ENCODE results near the gene TEDC1.

The TEDC1 gene

DNA sequence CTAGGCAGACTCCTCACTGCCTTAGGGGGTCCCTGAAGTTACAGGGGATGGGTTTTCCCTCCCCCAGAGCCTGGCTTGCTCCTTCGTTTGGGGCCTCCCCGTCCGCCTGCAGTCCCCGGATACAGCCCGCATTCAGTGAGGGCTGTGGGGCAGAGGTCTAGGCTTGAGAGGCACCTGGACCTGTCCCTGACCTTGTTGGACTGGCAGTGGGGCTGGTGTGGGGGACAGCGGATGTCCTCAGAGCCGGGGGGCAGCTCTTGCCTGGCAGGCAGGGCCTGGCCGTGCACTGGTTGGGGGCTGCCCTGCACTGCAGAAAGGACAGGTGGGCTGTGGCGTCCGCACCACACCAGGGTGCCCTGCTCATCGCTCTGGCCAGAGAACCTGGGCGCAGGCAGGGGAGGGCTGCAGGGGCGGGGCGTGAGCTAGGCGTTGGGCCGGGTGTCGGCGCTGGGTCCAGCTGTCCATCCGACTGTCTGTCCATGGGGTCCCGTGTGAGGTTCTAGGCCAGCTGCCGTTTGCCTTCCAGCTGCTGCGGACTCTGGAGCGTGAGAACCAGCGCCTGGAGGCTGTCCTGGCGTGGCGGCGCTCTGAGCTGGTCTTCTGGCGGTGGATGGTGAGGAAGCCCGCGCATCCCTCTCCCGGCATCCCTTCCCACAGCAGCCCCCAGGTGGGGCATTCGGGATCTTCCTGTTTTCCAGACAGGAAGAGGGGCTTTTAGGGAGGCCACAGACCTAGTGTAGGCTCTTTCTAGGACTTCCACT, 6.0 kb downstream of the TEDC1 start:
- DNase-seq (ENCODE audit: low read depth in 3 of 3), result no peak

DNA sequence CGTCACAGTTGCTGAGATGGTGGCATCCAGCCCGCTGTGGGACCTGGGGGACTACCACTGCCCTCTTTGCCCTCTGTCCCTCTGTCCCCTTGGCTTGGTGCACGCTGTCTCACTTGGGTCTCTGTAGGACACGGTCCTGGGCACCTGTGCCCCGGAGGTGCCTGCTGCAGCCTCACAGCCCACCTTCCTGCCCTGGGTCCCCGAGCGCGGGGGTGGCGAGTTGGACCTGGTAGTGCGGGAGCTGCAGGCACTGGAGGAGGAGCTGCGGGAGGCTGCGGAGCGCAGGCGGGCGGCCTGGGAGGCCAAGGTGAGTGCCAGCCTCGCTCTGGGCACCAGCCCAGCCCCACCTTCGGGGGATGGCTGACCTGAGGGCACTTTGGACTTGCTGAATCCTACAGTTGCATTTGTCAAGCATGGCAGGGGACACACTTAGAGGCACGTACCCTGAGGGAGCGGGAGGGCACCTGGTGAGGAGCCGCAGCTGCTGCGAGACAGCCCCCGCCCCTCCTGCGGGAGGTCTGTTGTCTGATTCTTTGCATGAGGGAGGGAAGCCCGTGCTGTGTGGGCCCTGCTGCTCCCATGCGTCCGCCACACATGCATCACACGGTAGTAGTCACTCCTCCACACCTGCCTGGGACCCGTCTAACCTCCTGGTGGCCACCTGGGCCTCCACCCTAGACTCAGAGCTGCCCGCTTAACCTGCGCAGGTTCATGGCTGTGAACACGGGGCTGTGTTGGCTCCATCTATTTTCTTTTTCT, 6.8 kb downstream of the TEDC1 start:
- no peak for DNase-seq (ENCODE audit: low read depth in 3 of 3)

DNA sequence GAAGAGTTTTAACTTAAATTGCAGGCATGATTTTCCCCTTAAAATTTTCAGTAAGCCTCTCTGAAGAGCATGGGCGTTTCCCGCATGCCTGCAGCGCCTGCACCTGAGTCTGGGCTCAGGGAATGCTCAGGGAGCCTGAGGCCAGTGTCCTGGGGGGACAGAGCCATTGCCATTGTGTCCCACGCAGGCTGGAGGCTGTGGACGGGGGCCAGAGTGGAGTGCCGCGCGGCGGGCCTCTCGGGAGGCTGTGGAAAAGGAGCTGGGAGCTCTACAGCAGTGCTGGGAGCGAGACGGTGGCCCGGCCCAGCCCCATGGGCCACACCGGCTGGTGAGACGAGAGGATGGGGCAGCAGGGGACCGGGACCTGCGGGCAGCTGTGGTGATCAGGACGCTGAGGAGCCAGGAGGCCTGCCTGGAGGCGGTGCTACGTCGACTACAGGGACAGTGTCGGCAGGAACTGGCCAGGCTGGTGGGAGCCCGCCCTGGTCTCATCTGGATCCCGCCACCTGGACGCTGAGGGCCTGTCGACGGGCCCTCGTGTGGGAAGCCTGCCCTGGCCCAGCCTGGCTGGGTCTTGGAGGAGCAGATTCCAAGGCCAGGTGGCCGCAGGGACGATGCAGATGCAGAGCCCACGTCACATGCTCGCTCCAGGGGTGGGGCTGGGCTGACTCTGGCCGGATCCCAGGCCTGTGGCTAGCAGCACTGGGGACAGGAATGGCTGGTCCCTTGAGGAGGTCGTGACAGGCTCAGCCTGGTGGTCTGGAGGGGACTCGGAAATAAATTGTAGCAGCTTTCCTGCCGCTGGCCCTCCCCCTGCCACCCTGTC, 7.6 kb downstream of the TEDC1 start:
- no peak for DNase-seq (ENCODE audit: low read depth in 3 of 3)

DNA sequence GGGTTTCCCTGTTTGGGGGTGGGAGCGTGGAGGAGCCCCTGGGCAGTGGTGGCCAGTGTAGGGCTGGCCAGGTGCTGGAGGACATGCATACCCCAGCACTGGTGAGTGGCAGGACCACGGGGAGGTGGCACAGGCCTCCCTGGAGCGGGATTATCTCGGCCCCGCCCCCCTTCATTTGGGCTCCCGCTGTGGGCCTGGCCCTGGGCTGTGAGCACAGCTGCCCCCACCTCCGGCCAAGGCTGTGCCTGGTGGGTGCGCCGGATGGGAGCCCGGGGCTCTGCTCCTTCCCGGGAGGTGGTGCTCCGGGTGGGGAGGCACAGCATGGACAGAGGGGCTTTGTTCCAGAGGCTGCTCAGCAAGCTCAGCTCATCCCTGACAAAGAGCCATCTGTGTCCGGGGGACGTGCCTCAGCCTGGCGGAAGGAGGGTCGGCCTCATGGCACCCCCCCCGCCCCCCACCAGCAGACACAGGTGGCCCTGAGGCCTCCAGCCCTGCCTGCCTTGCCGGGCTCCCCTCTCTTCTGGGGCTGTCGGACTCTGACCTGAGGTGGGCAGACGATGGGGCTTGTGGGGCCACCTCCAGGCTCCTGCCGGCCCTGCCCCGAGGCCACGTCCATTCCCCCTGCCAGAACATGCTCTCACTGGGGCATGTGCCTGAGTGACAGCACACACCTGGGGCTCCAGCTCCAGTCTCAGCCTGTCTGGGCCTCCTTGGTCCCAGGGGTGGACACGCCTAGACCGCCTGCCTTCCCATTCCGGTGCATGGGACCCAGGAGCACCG, 8.4 kb downstream of the TEDC1 start:
- no peak for DNase-seq (ENCODE audit: low read depth in 3 of 3)

DNA sequence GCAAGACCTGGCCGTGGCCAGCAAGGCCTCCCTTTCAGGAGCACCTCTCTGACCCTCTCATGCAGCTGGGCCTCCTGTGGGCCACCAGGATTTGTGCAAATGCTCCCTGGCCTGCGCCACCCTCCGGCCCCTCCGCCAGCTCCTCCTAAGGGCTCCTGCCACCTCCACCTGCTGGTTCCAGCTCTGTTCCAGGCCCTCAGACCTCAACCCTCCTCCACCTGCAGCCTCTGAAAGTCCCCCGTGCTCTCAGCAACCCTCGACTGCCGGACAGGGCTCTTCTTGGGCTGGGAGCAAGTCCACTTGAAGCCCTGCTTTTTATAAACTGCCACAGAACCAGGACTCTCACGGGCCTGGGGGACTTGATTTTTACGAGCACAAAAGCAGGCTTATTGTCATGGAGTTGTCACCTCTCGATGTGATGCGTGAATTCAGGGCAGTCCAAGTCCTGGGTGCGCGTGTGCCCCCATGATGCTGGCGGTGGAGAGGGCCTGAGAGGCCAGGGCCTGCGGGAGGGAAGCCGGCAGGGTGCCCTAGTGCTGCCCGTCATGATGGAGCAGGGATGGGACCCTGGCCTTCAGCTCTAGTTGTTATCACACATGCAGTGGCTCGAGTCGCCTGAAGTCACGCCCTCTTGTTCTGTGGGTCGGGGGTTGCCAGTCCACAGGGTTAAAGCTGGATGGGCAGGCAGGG, 9.1 kb downstream of the TEDC1 start:
- no peak for DNase-seq (ENCODE audit: low read depth in 3 of 3)

DNA sequence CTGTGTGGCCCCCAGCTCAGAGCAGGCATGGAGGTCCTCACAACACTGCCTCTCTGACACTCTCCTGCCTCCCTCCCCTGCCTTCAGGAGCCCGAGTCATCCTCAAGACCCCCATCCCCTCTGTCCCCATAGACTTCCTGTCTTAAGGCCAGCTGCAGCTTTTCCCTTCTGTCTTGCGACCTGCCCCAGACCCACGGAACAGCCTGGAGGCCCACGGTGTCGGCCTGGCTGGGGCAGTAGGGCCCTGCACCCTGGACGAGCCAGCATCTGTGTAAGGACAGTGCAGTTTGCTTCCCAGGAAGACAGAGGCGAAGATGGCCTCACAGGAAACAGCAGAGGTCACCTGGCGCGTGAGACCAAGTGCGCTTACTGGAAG, 9.7 kb downstream of the TEDC1 start:
- DNase-seq (ENCODE audit: low read depth in 3 of 3), result no peak

DNA sequence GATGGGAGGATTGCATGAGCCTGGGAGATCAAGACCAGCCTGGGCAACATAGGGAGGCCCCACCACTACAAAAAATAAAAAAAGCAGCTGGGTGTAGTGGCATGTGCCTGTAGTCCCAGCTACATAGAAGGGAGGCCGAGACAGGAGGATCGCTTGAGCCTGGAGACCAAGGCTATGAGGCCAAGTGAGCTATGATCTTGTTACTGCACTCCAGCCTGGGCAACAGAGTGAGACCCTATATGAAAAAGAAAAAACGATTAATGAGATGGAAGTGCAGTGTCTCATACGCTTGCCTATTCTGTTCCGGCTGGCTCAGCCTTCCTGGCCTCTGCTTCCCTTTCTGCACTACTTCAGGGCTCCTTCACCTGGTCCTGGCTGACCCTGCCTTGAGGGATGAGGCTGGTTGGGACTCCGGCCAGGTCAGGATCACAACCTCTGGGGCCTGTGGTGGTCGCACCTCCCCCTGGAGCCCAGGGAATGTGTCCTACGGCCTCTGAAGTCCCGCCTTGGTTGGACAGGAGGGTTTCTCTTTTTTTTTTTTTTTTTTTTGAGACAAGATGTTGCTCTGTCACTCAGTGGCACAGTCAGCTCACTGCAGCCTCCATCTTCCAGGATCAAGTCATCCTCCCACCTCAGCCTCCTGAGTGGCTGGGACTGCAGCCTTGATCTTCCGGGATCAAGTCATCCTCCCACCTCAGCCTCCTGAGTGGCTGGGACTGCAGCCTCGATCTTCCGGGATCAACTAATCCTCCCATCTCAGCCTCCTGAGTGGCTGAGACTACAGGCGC, 10.7 kb downstream of the TEDC1 start:
- no peak for DNase-seq (ENCODE audit: low read depth in 3 of 3)

DNA sequence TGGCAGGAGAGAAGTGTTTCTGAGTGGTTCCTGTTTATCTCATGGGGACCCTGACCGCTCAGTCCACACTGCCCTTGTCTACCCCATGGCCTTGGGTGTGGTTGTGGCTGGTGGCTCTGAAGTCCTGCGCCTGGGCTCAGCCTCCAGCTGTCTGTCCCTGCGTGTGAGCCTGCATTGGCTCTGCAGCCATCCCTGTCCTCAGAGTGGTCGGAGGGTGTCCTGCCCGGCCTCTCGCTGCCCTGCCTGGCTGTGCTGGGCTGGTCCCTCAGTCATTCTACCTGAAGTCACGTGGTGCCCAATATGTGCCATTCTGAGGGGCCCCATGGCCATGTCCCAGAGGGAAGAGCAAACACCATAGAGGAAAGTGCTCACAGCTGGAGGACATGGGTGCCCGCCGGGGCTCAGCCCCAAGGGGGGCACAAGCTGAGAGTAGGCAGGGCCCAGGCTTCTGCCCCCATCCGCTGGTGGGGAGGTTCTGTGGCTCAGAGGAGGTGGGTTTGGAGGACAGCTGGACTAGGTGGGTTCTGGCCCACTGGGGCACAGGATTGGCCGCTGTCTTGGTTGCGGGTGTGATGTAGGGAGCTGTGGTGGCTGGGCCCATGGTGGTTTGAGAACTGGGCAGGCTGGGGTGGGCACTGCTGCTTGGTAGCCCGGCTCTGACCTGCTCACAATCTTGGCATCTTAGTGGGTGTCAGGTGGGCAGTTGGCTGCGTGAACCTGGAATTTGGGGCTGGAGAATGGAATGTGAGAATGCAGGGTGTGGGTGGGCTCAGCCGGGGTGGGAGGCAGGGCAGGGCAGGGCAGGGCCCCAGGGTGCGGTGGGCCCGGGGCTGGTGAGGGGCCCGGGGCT, 11.6 kb downstream of the TEDC1 start:
- no peak for DNase-seq (ENCODE audit: low read depth in 3 of 3)

DNA sequence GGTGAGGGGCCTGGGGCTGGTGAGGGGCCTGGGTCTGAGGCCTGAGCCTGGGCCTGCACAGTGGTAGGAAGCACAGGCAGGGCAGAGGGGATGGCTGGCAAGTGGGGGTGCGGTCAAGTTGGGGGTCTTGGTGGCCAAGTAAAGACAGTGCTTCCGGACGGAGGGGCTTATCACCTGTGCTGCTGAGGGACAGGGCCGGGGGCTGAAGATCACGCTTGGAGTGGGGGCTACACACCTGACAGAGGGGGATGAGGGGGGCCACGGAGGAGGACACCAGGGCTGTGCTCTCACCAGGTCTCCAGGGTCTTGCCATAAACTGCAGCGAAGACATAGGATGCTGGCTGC, 12.2 kb downstream of the TEDC1 start:
- no peak for DNase-seq (ENCODE audit: low read depth in 3 of 3)

DNA sequence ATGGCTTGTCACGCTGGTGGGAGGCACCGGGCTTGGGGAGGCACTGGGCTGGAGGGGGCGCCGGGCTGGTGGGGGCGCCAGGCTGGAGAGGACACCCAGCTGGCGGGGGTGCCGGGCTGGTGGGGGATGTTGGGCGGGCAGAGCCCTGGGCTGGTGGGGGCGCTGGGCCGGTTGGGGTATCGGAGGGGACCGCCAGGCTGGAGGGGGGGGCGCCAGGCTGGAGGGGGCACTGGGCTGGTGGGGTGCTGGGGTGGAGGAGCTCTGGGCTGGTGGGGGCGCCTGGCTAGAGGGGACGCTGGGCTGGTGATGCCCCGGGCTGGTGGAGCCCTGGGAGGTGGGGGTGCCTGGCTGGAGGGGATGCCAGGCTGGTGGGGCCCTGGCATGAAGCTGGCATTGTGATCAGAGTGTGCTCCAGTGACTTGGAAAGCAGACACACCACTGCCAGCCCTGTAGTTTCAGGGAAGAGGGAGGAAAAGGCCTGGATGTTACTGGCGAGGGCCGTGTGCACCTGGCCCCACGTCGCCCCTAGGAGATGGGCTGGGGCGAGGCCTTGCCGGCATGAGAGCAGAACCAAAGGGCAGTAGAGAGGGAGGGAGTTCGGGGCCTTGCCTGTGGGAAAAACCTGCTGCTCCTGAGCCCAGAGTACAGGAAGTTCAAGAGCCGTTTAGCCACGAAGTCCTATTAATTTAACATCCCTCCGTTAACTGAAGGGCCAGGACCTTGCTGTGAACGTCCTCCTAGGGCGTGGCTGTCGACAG, 13.1 kb downstream of the TEDC1 start:
- no peak for DNase-seq (ENCODE audit: low read depth in 3 of 3)

DNA sequence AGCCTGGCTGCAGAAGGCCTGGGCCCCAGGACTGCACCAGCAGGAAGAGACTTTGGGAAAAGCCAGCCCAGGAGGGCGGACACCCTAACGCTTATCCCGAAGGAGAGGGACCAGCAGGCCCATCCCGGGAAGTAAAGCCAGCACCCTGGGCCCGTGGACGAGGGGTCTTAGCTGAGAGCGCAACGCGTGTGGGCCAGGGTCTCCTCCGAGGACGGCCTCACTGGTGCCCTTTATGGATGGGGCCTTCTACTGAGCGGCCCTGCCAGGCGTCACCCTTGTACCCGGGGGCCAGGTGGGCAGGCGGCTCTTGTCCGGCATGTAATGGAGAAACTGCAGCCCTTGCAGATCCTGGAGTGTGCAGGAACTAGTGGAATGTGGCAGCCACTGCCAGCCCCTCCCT, 14.1 kb downstream of the TEDC1 start:
- no peak for DNase-seq (ENCODE audit: low read depth in 3 of 3)

DNA sequence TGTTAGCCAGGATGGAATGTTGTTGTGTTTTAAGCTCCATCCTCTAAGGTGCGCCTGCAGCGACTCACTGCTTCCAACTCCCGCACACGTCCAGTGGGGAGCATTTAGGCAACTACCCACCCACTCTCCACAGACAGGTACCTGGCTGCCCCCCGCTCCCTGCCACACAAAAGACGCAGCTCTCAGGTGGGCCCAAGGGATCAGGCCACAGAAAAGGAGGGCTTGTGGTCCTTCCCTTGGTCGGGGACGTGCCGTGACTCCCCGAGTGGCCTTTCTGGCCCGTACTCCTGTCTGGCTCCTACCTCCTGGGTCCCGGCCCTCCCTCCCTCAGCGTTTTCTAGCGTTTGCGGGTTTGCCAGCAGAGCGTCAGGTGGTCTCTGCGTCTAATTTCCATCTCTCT, 16.2 kb downstream of the TEDC1 start:
- DNase-seq (ENCODE audit: low read depth in 3 of 3), result no peak

DNA sequence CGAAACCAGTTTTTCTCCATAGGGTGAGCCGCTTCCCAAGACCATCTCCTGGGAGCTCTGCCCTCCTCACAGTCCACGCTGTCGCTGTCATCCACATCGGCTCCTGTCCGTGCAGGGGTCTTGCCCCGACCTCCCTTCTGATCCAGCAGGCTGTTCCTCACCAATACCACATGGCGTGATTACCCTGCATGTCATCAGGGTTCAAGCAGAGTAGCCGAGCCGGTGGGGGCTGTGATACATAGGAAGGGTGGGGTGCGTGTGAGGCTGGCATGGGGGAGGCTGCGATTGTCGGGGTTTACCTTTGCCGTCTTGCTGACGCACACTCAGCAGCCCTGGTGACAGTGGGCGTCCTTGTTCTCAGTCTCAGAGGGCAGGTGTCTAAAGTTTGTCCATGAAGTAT, 17.0 kb downstream of the TEDC1 start:
- DNase-seq (ENCODE audit: low read depth in 3 of 3), result no peak

DNA sequence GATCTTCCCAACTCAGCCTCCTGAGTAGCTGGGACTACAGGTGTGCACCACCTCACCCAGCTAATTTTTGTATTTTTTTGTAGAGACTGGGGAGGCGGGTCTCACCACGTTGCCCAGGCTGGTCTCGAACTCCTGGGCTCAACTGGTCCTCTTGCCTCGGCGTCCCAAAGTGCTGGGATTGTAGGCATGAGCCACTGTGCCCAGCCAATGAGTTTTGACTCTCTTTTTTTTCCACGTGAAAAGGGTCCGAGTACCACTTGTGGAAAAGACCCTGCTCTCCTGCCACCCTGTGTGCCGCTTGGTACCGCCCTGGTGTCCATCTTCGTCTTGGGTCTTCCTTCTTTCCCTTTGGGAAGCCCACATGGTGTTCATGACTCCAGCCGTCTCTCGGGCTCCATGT, 17.6 kb downstream of the TEDC1 start:
- DNase-seq (ENCODE audit: low read depth in 3 of 3), result no peak

DNA sequence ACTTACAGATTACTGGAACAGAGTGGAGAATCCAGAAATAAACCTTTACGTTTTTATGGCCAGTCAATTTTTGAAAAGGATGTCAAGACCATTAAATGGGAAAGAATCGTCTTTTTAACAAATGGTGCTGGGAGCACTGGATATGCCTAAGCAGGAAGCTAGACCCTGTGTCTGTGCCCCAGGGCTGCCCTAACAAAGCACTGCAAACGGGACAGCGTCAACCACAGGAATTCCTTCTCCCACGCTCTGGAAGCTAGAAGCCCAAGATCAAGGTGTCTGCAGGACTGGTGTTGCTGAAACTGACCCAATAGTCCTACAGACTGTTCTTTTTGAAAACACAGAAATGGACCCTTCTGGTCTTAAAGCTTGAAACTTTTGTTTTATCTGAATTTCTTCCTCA, 26.1 kb downstream of the TEDC1 start:
- no peak for DNase-seq (ENCODE audit: low read depth in 3 of 3)

DNA sequence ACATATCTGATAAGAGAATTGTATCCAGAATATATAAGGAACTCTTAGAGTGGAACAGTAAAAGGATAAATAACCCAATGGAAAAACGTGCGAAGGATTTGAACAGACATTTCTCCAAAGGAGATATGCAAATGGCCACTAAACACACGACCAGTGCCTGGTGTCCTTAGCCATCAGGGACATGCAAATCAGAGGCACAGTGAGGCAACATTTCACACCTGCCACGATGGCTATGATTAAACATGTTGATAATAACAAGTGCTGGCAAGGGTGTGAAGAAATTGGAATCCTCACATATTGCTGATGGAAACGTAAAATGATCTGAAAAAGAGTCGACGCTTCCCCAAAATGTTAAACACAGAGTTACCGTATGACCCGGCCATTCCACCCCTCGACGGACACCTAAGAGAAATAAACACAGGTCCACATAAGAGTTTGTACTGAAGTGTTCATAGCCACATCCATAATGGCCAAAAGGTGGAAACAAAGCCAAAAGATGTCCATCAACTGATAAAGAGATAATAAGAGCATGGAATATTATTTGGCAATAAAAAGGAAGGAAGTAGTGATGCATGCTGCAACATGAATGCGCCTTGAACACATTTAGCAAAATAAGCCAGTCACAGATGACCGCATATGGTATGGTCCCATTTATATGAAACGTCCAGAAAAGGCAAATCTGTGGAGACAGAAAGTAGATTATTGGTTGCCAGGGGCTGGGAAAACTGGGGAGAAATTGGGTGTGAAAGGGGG, 29.1 kb downstream of the TEDC1 start:
- no peak for DNase-seq (ENCODE audit: low read depth in 3 of 3)

DNA sequence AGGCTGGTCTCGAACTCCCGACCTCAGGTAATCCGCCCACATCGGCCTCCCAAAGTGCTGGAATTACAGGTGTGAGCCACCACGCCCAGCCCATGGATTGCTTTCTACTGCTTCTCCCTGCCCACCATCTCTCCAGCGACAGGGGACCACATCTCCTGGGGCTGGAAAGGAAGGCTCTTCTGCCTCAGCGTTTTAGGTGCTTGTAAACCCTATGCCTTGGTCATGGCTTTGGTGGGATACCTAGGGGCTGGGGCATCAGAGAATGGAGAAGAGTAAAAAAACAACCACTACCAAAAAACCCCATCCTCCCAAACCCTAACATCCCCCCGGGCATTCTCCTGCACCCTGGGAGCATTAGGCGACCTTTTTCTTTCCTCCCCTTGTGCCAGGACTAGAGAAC, 34.3 kb downstream of the TEDC1 start:
- DNase-seq (ENCODE audit: low read depth in 3 of 3), result no peak

Measured in stimulated activated CD4-positive, alpha-beta T cell treated with anti-CD3 and anti-CD28 coated beads, TNF-alpha, amount 100 ng/mL, for 4 hours (primary cell).